ENCODE data around the gene INHBC. TPM values are rescaled to one million over a fixed set of nuclear protein-coding genes. Genes with fewer than 3 reads are reported as not detected.

Gene INHBC
- total and polyA plus RNA-seq, 2 donors from 2014 or later: not detected

GRCh38 chr12:57459055-57459749 lies 24.6 kb downstream of the INHBC start:
- peak; percentile 99 for TF ChIP-seq CTCF (IDR thresholded peaks at IDR 0.05; ENCODE audit: borderline replicate concordance, extremely low read depth, insufficient read depth)
- DNase-seq: peak; percentile 96 to 98 (median 97)
- H3K9me3 ChIP-seq (ENCODE audit: control insufficient read depth in 2 of 3, insufficient read depth in 1 of 3, low read length in 3 of 3): no peaks in the 10 kb centered on the region
- peak overlapping the region; percentile 45 to 75 (median 58) for H3K9ac ChIP-seq (ENCODE audit: low read length in 3 of 3)
- H3K27me3 ChIP-seq (ENCODE audit: control insufficient read depth, insufficient read depth, low read length): no peaks in the 10 kb centered on the region
- peak overlapping the region; percentile 79 to 84 for H3K27ac ChIP-seq (ENCODE audit: low read depth in 2 of 2, low read length in 2 of 2)
- no peak for FAIRE-seq
- H3K4me3 ChIP-seq (ENCODE audit: low read length in 3 of 3): peak overlapping the region; percentile 85 to 93 (median 87)
- H3K36me3 ChIP-seq (ENCODE audit: control insufficient read depth in 2 of 3, insufficient read depth in 3 of 3, low read length in 3 of 3): no peaks in the 10 kb centered on the region
- peaks cover 0 to 13% (median 6%) of the 10 kb centered on the region in 3 donors for H3K4me1 ChIP-seq (ENCODE audit: control insufficient read depth in 2 of 3, insufficient read depth in 2 of 3, low read depth in 1 of 3, low read length in 3 of 3)
- intact Hi-C loops (cut with DNase I): loop anchor here (10.0 kb wide), 1 partner anchor 194 kb away; no protein-coding TSS in a partner anchor

GRCh38 chr12:57459750-57460467 lies 25.3 kb downstream of the INHBC start, which contains the start of gene GLI1:
TSS of gene GLI1 (plus strand) at chr12:57459785. CDS start at chr12:57463692, 3,907 bp downstream.
- intact Hi-C loops (cut with DNase I): loop anchor here (10.0 kb wide), 1 partner anchor 195 kb away; no protein-coding TSS in a partner anchor
- Histone ChIP-seq H3K36me3 (ENCODE audit: control insufficient read depth in 2 of 3, insufficient read depth in 3 of 3, low read length in 3 of 3) (no peaks in the 10 kb centered on the region), H3K4me3 (ENCODE audit: low read length in 3 of 3) (peak within 1 kb of the TSS; percentile 85 to 93 (median 87)), H3K4me1 (ENCODE audit: control insufficient read depth in 2 of 3, insufficient read depth in 2 of 3, low read depth in 1 of 3, low read length in 3 of 3) (peaks cover 0 to 13% (median 6%) of the 10 kb centered on the region in 3 donors), H3K9ac (ENCODE audit: low read length in 3 of 3) (peak within 1 kb of the TSS; percentile 45 to 75 (median 69)), H3K27ac (ENCODE audit: low read depth in 2 of 2, low read length in 2 of 2) (peak within 1 kb of the TSS; percentile 79 to 84), H3K9me3 (ENCODE audit: control insufficient read depth in 2 of 3, insufficient read depth in 1 of 3, low read length in 3 of 3) (no peaks in the 10 kb centered on the region), H3K27me3 (ENCODE audit: control insufficient read depth, insufficient read depth, low read length) (no peaks in the 10 kb centered on the region)
- no peak for TF ChIP-seq CTCF (IDR thresholded peaks at IDR 0.05; ENCODE audit: borderline replicate concordance, extremely low read depth, insufficient read depth)
- FAIRE-seq (no peak), DNase-seq (peak in 4 of 5 donors; percentile 35 to 86 (median 78))

GRCh38 chr12:57460468-57460784 lies 25.8 kb downstream of the INHBC start:
- Histone ChIP-seq H3K4me1 (ENCODE audit: control insufficient read depth in 2 of 3, insufficient read depth in 2 of 3, low read depth in 1 of 3, low read length in 3 of 3) (peaks cover 0 to 13% (median 6%) of the 10 kb centered on the region in 3 donors), H3K27ac (ENCODE audit: low read depth in 2 of 2, low read length in 2 of 2) (no peak overlapping the region), H3K4me3 (ENCODE audit: low read length in 3 of 3) (peak overlapping the region in 2 of 3 donors; percentile 35 to 58), H3K36me3 (ENCODE audit: control insufficient read depth in 2 of 3, insufficient read depth in 3 of 3, low read length in 3 of 3) (no peaks in the 10 kb centered on the region), H3K27me3 (ENCODE audit: control insufficient read depth, insufficient read depth, low read length) (no peaks in the 10 kb centered on the region), H3K9ac (ENCODE audit: low read length in 3 of 3) (peak overlapping the region in 1 of 3 donors; percentile 69), H3K9me3 (ENCODE audit: control insufficient read depth in 2 of 3, insufficient read depth in 1 of 3, low read length in 3 of 3) (no peaks in the 10 kb centered on the region)
- no peak for FAIRE-seq
- TF ChIP-seq CTCF (IDR thresholded peaks at IDR 0.05; ENCODE audit: borderline replicate concordance, extremely low read depth, insufficient read depth): no peak
- intact Hi-C loops (cut with DNase I): no loop called here
- no peak for DNase-seq
